ENCODE results near the gene DENND1A. TPM values are rescaled to one million over a fixed set of nuclear protein-coding genes. Genes with fewer than 3 reads are reported as not detected.

Gene DENND1A
- total RNA-seq, 2 donors from 2014 or later = 12.6 to 22.7 TPM

GRCh38 chr9:123685489-123686083, 244.3 kb downstream of the DENND1A start:
- H3K27ac Mint-ChIP-seq = no peak overlapping the region
- H3K9me3 Mint-ChIP-seq = peaks cover 0 to 3% of the 10 kb centered on the region in 2 donors
- ATAC-seq (no peak), DNase-seq (ENCODE audit: low spot score in 2 of 2) (no peak)
- peaks cover 9 to 20% of the 10 kb centered on the region in 2 donors for H3K36me3 Mint-ChIP-seq

- no peak for DNase-seq (ENCODE audit: low spot score in 2 of 2)
Observed at GRCh38 chr9:123684393-123685149, 245.4 kb downstream of the DENND1A start.

GRCh38 chr9:123682746-123683145, 247.2 kb downstream of the DENND1A start:
- no peak overlapping the region for H3K27ac Mint-ChIP-seq
- ATAC-seq = no peak
- DNase-seq (ENCODE audit: low spot score in 2 of 2) = no peak
- H3K36me3 Mint-ChIP-seq = peaks cover 11 to 21% of the 10 kb centered on the region in 2 donors
- peaks cover 0 to 4% of the 10 kb centered on the region in 2 donors for H3K9me3 Mint-ChIP-seq

More at GRCh38 chr9:123684393-123685149, 245.4 kb downstream of the DENND1A start:
- H3K9me3 Mint-ChIP-seq = peaks cover 0 to 4% of the 10 kb centered on the region in 2 donors
- peak; percentile 81 to 84 for ATAC-seq
- H3K36me3 Mint-ChIP-seq = peaks cover 11 to 21% of the 10 kb centered on the region in 2 donors
- H3K27ac Mint-ChIP-seq = peak overlapping the region; percentile 6 to 22

GRCh38 chr9:123680352-123680751, 249.6 kb downstream of the DENND1A start:
- H3K36me3 Mint-ChIP-seq = peaks cover 19 to 21% of the 10 kb centered on the region in 2 donors
- no peak for DNase-seq (ENCODE audit: low spot score in 2 of 2)
- no peak overlapping the region for H3K27ac Mint-ChIP-seq
- H3K9me3 Mint-ChIP-seq = peaks cover 0 to 4% of the 10 kb centered on the region in 2 donors
- no peak for ATAC-seq

- peaks cover 3 to 8% of the 10 kb centered on the region in 2 donors for H3K9me3 Mint-ChIP-seq
- ATAC-seq = peak; percentile 61 to 66
- H3K27ac Mint-ChIP-seq = no peak overlapping the region
- no peak for DNase-seq (ENCODE audit: low spot score in 2 of 2)
- H3K36me3 Mint-ChIP-seq = peaks cover 26 to 28% of the 10 kb centered on the region in 2 donors
Observed at GRCh38 chr9:123679330-123679987, 250.5 kb downstream of the DENND1A start.

GRCh38 chr9:123678878-123679329, 251.0 kb downstream of the DENND1A start:
- Mint-ChIP-seq H3K36me3 (peaks cover 26 to 33% of the 10 kb centered on the region in 2 donors), H3K27ac (no peak overlapping the region), H3K9me3 (peaks cover 8 to 13% of the 10 kb centered on the region in 2 donors)
- DNase-seq (ENCODE audit: low spot score in 2 of 2) = no peak
- ATAC-seq = no peak

- ATAC-seq (no peak), DNase-seq (ENCODE audit: low spot score in 2 of 2) (no peak)
- H3K27ac Mint-ChIP-seq = no peak overlapping the region
- H3K9me3 Mint-ChIP-seq = peaks cover 12 to 19% of the 10 kb centered on the region in 2 donors
- peaks cover 32 to 40% of the 10 kb centered on the region in 2 donors for H3K36me3 Mint-ChIP-seq
Observed at GRCh38 chr9:123678038-123678877, 251.7 kb downstream of the DENND1A start.

GRCh38 chr9:123676869-123677268, 253.1 kb downstream of the DENND1A start:
- DNase-seq (ENCODE audit: low spot score in 2 of 2) (no peak), ATAC-seq (no peak)
- H3K27ac Mint-ChIP-seq = no peak overlapping the region
- H3K9me3 Mint-ChIP-seq = peaks cover 12 to 23% of the 10 kb centered on the region in 2 donors
- peaks cover 36 to 37% of the 10 kb centered on the region in 2 donors for H3K36me3 Mint-ChIP-seq

GRCh38 chr9:123669346-123669745, 260.6 kb downstream of the DENND1A start:
- peaks cover 47 to 59% of the 10 kb centered on the region in 2 donors for H3K36me3 Mint-ChIP-seq
- DNase-seq (ENCODE audit: low spot score in 2 of 2) (no peak), ATAC-seq (no peak)
- H3K27ac Mint-ChIP-seq = no peak overlapping the region
- H3K9me3 Mint-ChIP-seq = peaks cover 18 to 25% of the 10 kb centered on the region in 2 donors

- DNase-seq (ENCODE audit: low spot score in 2 of 2) (no peak), ATAC-seq (no peak)
- Mint-ChIP-seq H3K9me3 (peaks cover 23 to 29% of the 10 kb centered on the region in 2 donors), H3K27ac (no peak overlapping the region), H3K36me3 (peaks cover 41 to 63% of the 10 kb centered on the region in 2 donors)
Observed at GRCh38 chr9:123663529-123663928, 266.4 kb downstream of the DENND1A start.

- no peak for ATAC-seq
- no peak for DNase-seq (ENCODE audit: low spot score in 2 of 2)
- Mint-ChIP-seq H3K36me3 (peaks cover 35 to 54% of the 10 kb centered on the region in 2 donors), H3K27ac (no peak overlapping the region), H3K9me3 (peaks cover 19 to 29% of the 10 kb centered on the region in 2 donors)
Observed at GRCh38 chr9:123662057-123662776, 267.7 kb downstream of the DENND1A start.

GRCh38 chr9:123660691-123661466, 269.0 kb downstream of the DENND1A start:
- DNase-seq (ENCODE audit: low spot score in 2 of 2) (no peak), ATAC-seq (no peak)
- H3K27ac Mint-ChIP-seq = no peak overlapping the region
- peaks cover 19 to 28% of the 10 kb centered on the region in 2 donors for H3K9me3 Mint-ChIP-seq
- H3K36me3 Mint-ChIP-seq = peaks cover 33 to 41% of the 10 kb centered on the region in 2 donors

- Mint-ChIP-seq H3K36me3 (peaks cover 22 to 27% of the 10 kb centered on the region in 2 donors), H3K9me3 (peaks cover 13 to 19% of the 10 kb centered on the region in 2 donors), H3K27ac (no peak overlapping the region)
- ATAC-seq = no peak
- DNase-seq (ENCODE audit: low spot score in 2 of 2) = no peak
Observed at GRCh38 chr9:123659358-123659757, 270.6 kb downstream of the DENND1A start.

- H3K9me3 Mint-ChIP-seq = peaks cover 13 to 15% of the 10 kb centered on the region in 2 donors
- no peak for ATAC-seq
- DNase-seq (ENCODE audit: low spot score in 2 of 2) = no peak
- peaks cover 19 to 23% of the 10 kb centered on the region in 2 donors for H3K36me3 Mint-ChIP-seq
- no peak overlapping the region for H3K27ac Mint-ChIP-seq
Observed at GRCh38 chr9:123658792-123659191, 271.1 kb downstream of the DENND1A start.

- H3K36me3 Mint-ChIP-seq = peaks cover 18 to 22% of the 10 kb centered on the region in 2 donors
- no peak for ATAC-seq
- peaks cover 13 to 14% of the 10 kb centered on the region in 2 donors for H3K9me3 Mint-ChIP-seq
- no peak overlapping the region for H3K27ac Mint-ChIP-seq
- no peak for DNase-seq (ENCODE audit: low spot score in 2 of 2)
Observed at GRCh38 chr9:123657941-123658340, 272.0 kb downstream of the DENND1A start.

Measured in activated naive CD4-positive, alpha-beta T cell treated with anti-CD3 and anti-CD28 coated beads, Interleukin-2, amount 50 U/mL, for 72 hours (primary cell).